ENCODE data around the gene XPNPEP2.

XPNPEP2 gene

GRCh38 chrX:129795584-129795983 lies 56.8 kb downstream of the XPNPEP2 start:
- in situ Hi-C loops (cut with MboI; ENCODE audit: low sequenced_read_pairs), result no loop called here
- H3K27me3 ChIP-seq (ENCODE audit: low read depth), result no peaks in the 10 kb centered on the region
- no peak for DNase-seq (ENCODE audit: low spot score in 2 of 2)
- no peaks in the 10 kb centered on the region; the same call in 1 of the 2 replicates for H3K36me3 ChIP-seq (replicated peaks)
- no peaks in the 10 kb centered on the region for H3K4me1 ChIP-seq
- H3K4me3 ChIP-seq, result no peak overlapping the region
- H3K9me3 ChIP-seq, result no peaks in the 10 kb centered on the region

- no peaks in the 10 kb centered on the region for H3K27me3 ChIP-seq (ENCODE audit: low read depth)
- DNase-seq (ENCODE audit: low spot score in 2 of 2), result no peak
- peaks cover 1% of the 10 kb centered on the region; the same call in 1 of the 2 replicates for H3K36me3 ChIP-seq (replicated peaks)
- no peak overlapping the region for H3K4me3 ChIP-seq
- H3K4me1 ChIP-seq, result no peaks in the 10 kb centered on the region; the same call in 1 of the 2 replicates
- no peaks in the 10 kb centered on the region for H3K9me3 ChIP-seq
- in situ Hi-C loops (cut with MboI; ENCODE audit: low sequenced_read_pairs), result no loop called here
These were observed 58.6 kb downstream of the XPNPEP2 start for GRCh38 chrX:129797251-129797906.

GRCh38 chrX:129798456-129798855 lies 59.7 kb downstream of the XPNPEP2 start:
- Histone ChIP-seq H3K36me3 (replicated peaks) (peaks cover 7% of the 10 kb centered on the region), H3K27me3 (ENCODE audit: low read depth) (no peaks in the 10 kb centered on the region), H3K9me3 (no peaks in the 10 kb centered on the region), H3K4me3 (no peak overlapping the region), H3K4me1 (no peaks in the 10 kb centered on the region; the same call in 1 of the 2 replicates)
- in situ Hi-C loops (cut with MboI; ENCODE audit: low sequenced_read_pairs), result no loop called here
- DNase-seq (ENCODE audit: low spot score in 2 of 2), result no peak

GRCh38 chrX:129798888-129799287 lies 60.1 kb downstream of the XPNPEP2 start:
- no peak for DNase-seq (ENCODE audit: low spot score in 2 of 2)
- Histone ChIP-seq H3K4me1 (no peaks in the 10 kb centered on the region; the same call in 1 of the 2 replicates), H3K4me3 (no peak overlapping the region), H3K27me3 (ENCODE audit: low read depth) (no peaks in the 10 kb centered on the region), H3K9me3 (no peaks in the 10 kb centered on the region), H3K36me3 (replicated peaks) (peaks cover 7% of the 10 kb centered on the region)
- in situ Hi-C loops (cut with MboI; ENCODE audit: low sequenced_read_pairs), result no loop called here

- no peak for DNase-seq (ENCODE audit: low spot score in 2 of 2)
- in situ Hi-C loops (cut with MboI; ENCODE audit: low sequenced_read_pairs), result no loop called here
- H3K27me3 ChIP-seq (ENCODE audit: low read depth), result no peaks in the 10 kb centered on the region
- H3K36me3 ChIP-seq (replicated peaks), result peaks cover 7% of the 10 kb centered on the region
- H3K9me3 ChIP-seq, result no peaks in the 10 kb centered on the region
- H3K4me1 ChIP-seq, result no peaks in the 10 kb centered on the region; the same call in 1 of the 2 replicates
- H3K4me3 ChIP-seq, result no peak overlapping the region
These were observed 61.4 kb downstream of the XPNPEP2 start for GRCh38 chrX:129800186-129800585.

GRCh38 chrX:129802863-129803262 lies 64.1 kb downstream of the XPNPEP2 start:
- Histone ChIP-seq H3K4me1 (no peaks in the 10 kb centered on the region; the same call in 1 of the 2 replicates), H3K36me3 (replicated peaks) (peaks cover 12% of the 10 kb centered on the region), H3K27me3 (ENCODE audit: low read depth) (no peaks in the 10 kb centered on the region), H3K9me3 (no peaks in the 10 kb centered on the region), H3K4me3 (no peak overlapping the region)
- no peak for DNase-seq (ENCODE audit: low spot score in 2 of 2)
- in situ Hi-C loops (cut with MboI; ENCODE audit: low sequenced_read_pairs), result no loop called here

- Histone ChIP-seq H3K4me3 (no peak overlapping the region), H3K27me3 (ENCODE audit: low read depth) (no peaks in the 10 kb centered on the region), H3K9me3 (no peaks in the 10 kb centered on the region), H3K4me1 (peaks cover 3% of the 10 kb centered on the region; the same call in 1 of the 2 replicates), H3K36me3 (replicated peaks) (peaks cover 12% of the 10 kb centered on the region)
- in situ Hi-C loops (cut with MboI; ENCODE audit: low sequenced_read_pairs), result no loop called here
- DNase-seq (ENCODE audit: low spot score in 2 of 2), result no peak
These were observed 66.0 kb downstream of the XPNPEP2 start for GRCh38 chrX:129804806-129805205.

DNA sequence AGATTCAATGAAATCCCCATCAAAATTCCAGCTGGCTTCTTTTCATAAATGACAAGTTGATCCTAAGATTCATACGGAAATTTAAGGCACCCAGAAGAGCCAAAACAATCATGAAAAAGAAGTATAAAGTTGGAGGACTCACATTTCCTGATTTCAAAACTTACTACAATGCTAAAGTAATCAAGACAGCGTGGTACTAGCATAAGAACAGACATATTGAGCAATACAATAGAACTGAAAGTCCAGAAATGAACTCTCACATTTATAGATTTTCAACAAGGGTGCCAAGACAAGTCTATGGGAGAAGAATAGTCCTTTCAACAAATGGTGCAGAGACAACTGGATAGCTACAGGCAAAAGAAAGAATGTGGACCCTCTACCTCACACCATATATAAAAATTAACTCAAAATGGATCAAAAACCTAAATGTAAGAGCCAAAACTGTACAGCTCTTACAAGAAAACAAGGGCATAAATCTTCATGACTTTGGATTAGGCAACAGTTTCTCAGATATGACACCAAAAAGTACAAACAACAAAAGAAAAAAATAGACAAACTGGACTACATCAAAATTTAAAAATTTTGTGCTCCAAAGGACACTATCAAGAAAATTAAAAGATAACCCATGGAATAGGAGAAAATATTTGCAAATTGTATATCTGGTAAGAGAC lies 69.5 kb downstream of the XPNPEP2 start:
- Histone ChIP-seq H3K36me3 (replicated peaks) (peaks cover 21% of the 10 kb centered on the region), H3K4me1 (peaks cover 3% of the 10 kb centered on the region; the same call in 1 of the 2 replicates), H3K27me3 (ENCODE audit: low read depth) (no peaks in the 10 kb centered on the region), H3K4me3 (no peak overlapping the region), H3K9me3 (no peaks in the 10 kb centered on the region)
- no peak for DNase-seq (ENCODE audit: low spot score in 2 of 2)
- in situ Hi-C loops (cut with MboI; ENCODE audit: low sequenced_read_pairs), result no loop called here

DNA sequence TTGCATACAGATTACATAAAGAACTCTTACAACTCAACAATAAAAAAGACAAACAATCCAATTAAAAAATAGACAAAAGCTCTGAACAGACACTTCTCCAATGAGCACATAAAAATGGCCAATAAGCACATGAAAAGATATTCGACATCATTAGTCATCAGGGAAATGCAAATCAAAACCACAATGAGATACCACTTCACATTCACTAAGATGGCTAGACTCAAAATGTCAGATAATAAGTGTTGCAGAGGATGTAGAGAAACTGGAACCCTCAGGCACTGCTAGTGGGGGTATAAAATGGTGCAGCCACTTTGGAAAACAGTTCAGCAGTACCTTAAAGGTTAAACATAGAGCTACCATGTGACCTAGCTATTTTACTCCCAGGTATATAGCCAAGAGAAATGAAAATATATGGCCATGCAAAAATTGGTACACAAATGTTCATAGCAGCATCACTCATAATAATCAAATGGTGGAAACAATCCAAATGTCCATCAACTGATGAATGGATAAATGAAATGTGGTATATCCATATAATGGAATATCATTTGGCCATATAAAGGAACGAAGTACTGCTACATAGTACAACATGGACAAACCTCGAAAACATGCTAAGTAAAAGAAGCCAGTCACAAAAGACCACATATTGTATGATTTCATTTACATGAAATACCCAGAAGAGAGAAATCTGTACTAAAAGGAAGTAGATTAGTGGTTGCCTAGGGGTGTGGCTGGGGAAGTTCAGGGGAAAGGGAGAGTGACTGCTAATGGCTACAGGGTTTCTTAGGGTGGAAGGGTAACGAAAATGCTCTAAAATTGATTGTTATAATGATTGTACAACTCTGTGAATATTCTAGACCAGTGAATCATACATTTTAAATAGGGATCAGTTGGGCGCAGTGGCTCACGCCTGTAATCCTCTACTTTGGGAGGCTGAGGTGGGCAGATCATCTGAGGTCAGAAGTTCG lies 70.3 kb downstream of the XPNPEP2 start:
- in situ Hi-C loops (cut with MboI; ENCODE audit: low sequenced_read_pairs), result no loop called here
- DNase-seq (ENCODE audit: low spot score in 2 of 2), result no peak
- no peaks in the 10 kb centered on the region for H3K9me3 ChIP-seq
- H3K4me1 ChIP-seq, result peaks cover 3% of the 10 kb centered on the region; the same call in 1 of the 2 replicates
- H3K4me3 ChIP-seq, result no peak overlapping the region
- H3K27me3 ChIP-seq (ENCODE audit: low read depth), result no peaks in the 10 kb centered on the region
- H3K36me3 ChIP-seq (replicated peaks), result peaks cover 23% of the 10 kb centered on the region

- Histone ChIP-seq H3K4me1 (peaks cover 3% of the 10 kb centered on the region; the same call in 1 of the 2 replicates), H3K36me3 (replicated peaks) (peaks cover 28% of the 10 kb centered on the region), H3K4me3 (no peak overlapping the region), H3K9me3 (no peaks in the 10 kb centered on the region), H3K27me3 (ENCODE audit: low read depth) (no peaks in the 10 kb centered on the region)
- in situ Hi-C loops (cut with MboI; ENCODE audit: low sequenced_read_pairs), result no loop called here
- no peak for DNase-seq (ENCODE audit: low spot score in 2 of 2)
These were observed 75.0 kb downstream of the XPNPEP2 start for GRCh38 chrX:129813662-129814368.

GRCh38 chrX:129818123-129818522 lies 79.3 kb downstream of the XPNPEP2 start:
- Histone ChIP-seq H3K4me1 (no peaks in the 10 kb centered on the region), H3K9me3 (no peaks in the 10 kb centered on the region), H3K4me3 (no peak overlapping the region), H3K27me3 (ENCODE audit: low read depth) (no peaks in the 10 kb centered on the region), H3K36me3 (replicated peaks) (peaks cover 20% of the 10 kb centered on the region)
- no peak for DNase-seq (ENCODE audit: low spot score in 2 of 2)
- in situ Hi-C loops (cut with MboI; ENCODE audit: low sequenced_read_pairs), result no loop called here
